DOHH2 (cell line): ENCODE data around the gene ARHGAP1.

Experiments used
- CTCF ChIP-seq: fragments of 200-600 bp; sonication (generic); IDR thresholded peaks from one replicate; pipeline ENCODE4 v1.5.1; 2014; ENCODE audit warnings: antibody characterized with exemption, mild to moderate bottlenecking, low read depth, low read length; ENCODE audit not compliant: poor library complexity, severe bottlenecking
- EZH2phosphoT487 ChIP-seq: fragments of 200-600 bp; sonication (generic); IDR thresholded peaks from 2 replicates; pipeline ENCODE4 v1.6.1; 2017; ENCODE audit warnings: borderline replicate concordance, mild to moderate bottlenecking, antibody characterized with exemption, low read length, moderate library complexity, mixed read lengths

GRCh38 chr11:46658259-46658658 is 42.2 kb downstream of the ARHGAP1 start:
- TF ChIP-seq CTCF, result no peak
- TF ChIP-seq EZH2phosphoT487, result no peak
